ENCODE measurements around the gene SRCIN1. TPM values are rescaled to one million over a fixed set of nuclear protein-coding genes. Genes with fewer than 3 reads are reported as not detected.

SRCIN1 gene
- total RNA-seq, 3 donors from 2014 or later: 2.3 to 7.0 (median 2.5) TPM

DNA sequence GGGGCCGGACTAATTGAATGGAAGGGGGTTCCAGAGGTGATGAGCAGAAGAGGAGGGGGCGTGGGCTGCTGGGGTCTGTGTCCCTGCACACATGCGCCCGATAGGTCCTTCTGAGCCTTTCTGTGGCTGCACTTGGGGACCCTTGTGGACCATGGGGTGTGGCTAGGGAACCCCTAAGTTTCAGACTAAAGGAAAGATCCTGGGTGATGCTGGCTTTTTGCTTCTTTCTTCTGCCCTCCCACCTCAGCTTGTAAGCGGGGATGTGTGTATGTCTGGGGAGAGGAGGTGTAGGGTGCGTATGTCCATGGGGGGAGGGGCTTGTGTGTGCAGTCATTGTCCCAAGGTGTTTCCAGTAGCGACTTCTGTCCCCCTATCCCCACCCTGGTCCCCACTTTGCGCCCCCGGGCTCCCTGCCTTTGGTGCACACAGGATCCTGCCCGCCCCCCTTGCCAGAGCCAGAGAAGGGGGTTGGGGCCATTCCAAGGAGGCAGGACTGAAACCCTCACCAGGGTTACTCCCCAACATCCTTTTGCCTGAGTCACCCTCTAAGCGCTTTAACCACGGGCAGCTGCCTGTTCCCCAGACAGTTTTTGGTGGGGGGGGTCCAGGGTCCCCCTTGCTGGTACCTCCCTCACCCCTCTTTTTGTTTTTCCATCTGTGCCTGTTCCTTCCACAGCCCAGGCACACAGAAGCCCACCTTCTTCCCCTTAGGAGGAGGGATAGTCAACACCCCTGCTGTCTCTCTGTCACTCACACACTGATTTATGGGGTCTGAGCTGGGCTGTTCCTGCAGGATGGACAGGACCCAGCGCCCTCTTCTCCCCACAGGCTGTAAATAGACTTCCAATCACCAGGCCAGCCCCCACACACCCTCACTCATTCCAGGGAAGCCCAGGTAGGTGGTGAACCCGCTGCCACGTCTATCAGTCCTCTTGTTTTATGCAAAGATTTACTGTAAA lies 94.3 kb downstream of the SRCIN1 start:
- Histone ChIP-seq H3K4me1 (ENCODE audit: low read depth) (peaks cover 13% of the 10 kb centered on the region), H3K9me3 (no peaks in the 10 kb centered on the region), H3K4me3 (no peak overlapping the region), H3K36me3 (ENCODE audit: low read depth) (no peaks in the 10 kb centered on the region)
- TF ChIP-seq, protein P1, sequence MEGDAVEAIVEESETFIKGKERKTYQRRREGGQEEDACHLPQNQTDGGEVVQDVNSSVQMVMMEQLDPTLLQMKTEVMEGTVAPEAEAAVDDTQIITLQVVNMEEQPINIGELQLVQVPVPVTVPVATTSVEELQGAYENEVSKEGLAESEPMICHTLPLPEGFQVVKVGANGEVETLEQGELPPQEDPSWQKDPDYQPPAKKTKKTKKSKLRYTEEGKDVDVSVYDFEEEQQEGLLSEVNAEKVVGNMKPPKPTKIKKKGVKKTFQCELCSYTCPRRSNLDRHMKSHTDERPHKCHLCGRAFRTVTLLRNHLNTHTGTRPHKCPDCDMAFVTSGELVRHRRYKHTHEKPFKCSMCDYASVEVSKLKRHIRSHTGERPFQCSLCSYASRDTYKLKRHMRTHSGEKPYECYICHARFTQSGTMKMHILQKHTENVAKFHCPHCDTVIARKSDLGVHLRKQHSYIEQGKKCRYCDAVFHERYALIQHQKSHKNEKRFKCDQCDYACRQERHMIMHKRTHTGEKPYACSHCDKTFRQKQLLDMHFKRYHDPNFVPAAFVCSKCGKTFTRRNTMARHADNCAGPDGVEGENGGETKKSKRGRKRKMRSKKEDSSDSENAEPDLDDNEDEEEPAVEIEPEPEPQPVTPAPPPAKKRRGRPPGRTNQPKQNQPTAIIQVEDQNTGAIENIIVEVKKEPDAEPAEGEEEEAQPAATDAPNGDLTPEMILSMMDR (IDR thresholded peaks at IDR 0.05): no peak
- intact Hi-C loops (cut with DNase I, micrococcal nuclease): no loop called here
- DNase-seq (no peak), ATAC-seq (no peak)

DNA sequence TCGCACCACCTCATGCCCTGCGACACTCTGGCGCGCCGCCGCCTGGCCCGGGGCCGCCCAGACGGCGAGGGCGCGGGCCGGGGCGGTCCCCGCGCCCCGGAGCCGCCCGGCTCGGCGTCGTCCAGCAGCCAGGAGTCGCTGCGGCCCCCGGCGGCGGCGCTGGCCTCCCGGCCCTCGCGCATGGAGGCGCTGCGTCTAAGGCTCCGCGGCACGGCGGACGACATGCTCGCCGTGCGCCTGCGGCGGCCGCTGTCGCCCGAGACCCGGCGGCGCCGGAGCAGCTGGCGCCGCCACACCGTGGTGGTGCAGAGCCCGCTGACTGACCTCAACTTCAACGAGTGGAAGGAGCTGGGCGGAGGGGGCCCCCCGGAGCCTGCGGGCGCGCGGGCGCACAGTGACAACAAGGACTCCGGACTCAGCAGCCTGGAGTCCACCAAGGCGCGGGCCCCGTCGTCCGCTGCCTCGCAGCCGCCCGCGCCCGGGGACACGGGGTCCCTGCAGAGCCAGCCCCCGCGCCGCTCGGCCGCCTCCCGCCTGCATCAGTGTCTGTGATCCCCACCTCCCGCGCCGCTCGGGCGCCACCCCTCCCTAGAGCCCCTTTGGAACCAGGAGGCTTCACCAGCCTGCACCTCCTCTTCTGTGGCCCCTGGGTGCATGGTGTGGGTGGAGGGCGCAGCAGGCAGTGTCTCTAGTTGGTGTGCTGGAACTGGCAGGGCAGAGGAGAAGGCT lies 95.2 kb downstream of the SRCIN1 start:
- DNase-seq: peak in 1 of 3 donors; percentile 51
- H3K4me3 ChIP-seq: no peak overlapping the region
- ATAC-seq: peak; percentile 73
- TF ChIP-seq, protein P1 (IDR thresholded peaks at IDR 0.05): no peak
- no peaks in the 10 kb centered on the region for H3K9me3 ChIP-seq
- no peaks in the 10 kb centered on the region for H3K36me3 ChIP-seq (ENCODE audit: low read depth)
- H3K4me1 ChIP-seq (ENCODE audit: low read depth): peaks cover 13% of the 10 kb centered on the region
- intact Hi-C loops (cut with DNase I, micrococcal nuclease): no loop called here

DNA sequence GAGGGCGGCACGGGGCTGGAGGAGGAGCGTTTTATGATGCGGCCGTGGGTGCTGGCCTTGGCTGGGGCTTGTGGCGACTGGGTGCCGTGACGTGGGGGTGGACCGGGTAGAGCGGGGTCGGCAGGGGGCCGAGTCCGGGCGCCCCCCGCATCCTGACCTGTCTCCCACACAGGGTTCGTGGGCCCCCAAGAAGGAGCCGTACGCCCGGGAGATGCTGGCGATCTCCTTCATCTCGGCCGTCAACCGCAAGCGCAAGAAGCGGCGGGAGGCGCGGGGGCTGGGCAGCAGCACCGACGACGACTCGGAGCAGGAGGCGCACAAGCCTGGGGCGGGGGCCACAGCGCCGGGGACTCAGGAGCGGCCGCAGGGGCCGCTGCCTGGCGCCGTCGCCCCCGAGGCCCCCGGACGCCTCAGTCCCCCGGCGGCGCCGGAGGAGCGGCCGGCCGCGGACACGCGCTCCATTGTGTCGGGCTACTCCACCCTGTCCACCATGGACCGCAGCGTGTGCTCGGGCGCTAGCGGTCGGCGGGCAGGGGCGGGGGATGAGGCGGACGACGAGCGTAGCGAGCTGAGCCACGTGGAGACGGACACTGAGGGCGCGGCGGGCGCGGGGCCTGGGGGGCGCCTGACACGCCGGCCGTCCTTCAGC lies 95.9 kb downstream of the SRCIN1 start:
- Histone ChIP-seq H3K4me1 (ENCODE audit: low read depth) (peaks cover 13% of the 10 kb centered on the region), H3K36me3 (ENCODE audit: low read depth) (no peaks in the 10 kb centered on the region), H3K4me3 (no peak overlapping the region), H3K9me3 (no peaks in the 10 kb centered on the region)
- TF ChIP-seq, protein P1 (IDR thresholded peaks at IDR 0.05): no peak
- DNase-seq (no peak), ATAC-seq (peak; percentile 36)
- intact Hi-C loops (cut with DNase I, micrococcal nuclease): no loop called here

DNA sequence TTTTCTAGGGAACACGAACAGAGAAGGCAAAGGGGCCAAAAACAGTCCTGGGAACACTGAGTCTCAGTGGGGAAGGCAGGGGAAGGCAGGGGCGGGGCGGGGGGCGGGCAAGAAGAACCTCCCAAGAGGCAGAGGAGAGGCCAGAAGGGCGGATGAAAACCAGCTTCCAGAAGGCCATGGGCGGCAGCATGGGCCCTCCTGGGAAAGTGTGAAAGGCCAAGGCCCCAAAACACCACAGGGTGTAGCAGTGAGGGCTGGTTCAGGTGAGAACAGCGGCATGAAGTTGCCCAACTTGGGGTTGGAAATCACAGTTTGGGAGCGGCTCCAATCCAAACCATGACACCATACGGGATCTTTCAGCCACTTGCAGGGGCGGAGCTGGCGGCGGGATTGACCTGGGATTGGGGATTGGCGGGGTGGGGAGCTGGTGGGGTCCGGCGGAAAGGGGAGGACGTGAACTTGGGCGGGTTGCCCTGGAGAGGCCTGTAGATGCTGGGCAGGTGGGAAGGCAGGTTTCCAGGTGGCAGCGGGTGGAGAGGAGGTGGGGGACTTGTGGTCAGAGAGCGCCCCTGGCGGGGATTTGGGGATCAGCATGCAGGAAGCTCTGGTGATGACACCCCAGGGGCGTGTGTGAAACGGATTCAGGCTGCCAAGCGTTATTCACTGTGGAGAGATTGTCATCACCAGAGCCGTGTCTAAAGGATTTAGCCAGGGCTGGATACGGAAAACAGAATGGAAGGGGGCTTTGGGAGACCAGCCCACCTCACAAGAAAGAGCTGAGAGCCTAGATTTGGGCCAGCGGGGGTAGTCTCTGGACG lies 96.6 kb downstream of the SRCIN1 start:
- TF ChIP-seq, protein P1 (IDR thresholded peaks at IDR 0.05): peak; percentile 50

DNA sequence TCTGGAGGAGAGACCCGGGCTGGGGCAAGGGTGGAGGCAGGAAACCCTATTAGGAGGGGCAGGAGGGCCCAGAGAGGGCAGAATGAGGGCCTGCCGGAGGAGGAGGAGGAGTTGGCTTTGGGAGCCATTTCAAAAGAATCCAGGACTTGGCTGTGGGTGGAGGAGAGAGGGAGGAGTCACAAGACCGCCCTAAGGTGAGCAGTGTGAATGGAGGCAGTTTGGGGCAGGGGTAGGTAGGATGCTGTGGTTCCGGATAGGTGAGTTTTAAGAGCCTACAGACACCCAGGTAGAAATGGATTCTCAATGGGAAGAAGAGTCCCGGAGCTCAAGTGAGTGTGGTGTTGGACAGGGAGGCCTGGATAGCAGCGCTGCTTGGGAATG lies 97.2 kb downstream of the SRCIN1 start:
- no peaks in the 10 kb centered on the region for H3K9me3 ChIP-seq
- H3K36me3 ChIP-seq (ENCODE audit: low read depth): no peaks in the 10 kb centered on the region
- no peak overlapping the region for H3K4me3 ChIP-seq
- peaks cover 13% of the 10 kb centered on the region for H3K4me1 ChIP-seq (ENCODE audit: low read depth)
- intact Hi-C loops (cut with DNase I, micrococcal nuclease): no loop called here
- ATAC-seq (no peak), DNase-seq (no peak)
- TF ChIP-seq, protein P1 (IDR thresholded peaks at IDR 0.05): no peak

More for the DNA sequence above, 96.6 kb downstream of the SRCIN1 start:
- intact Hi-C loops (cut with DNase I, micrococcal nuclease): no loop called here
- H3K4me3 ChIP-seq: no peak overlapping the region
- H3K36me3 ChIP-seq (ENCODE audit: low read depth): no peaks in the 10 kb centered on the region
- peaks cover 13% of the 10 kb centered on the region for H3K4me1 ChIP-seq (ENCODE audit: low read depth)
- no peaks in the 10 kb centered on the region for H3K9me3 ChIP-seq
- DNase-seq: peak; percentile 74 to 81 (median 79)
- peak; percentile 80 for ATAC-seq
